ENCODE data around the gene RABGAP1L.

GRCh38 chr1:174358344-174358743, 199.0 kb downstream of the RABGAP1L start:
- no peak for TF ChIP-seq CTCF (IDR thresholded peaks at IDR 0.05)
- TF ChIP-seq POLR2AphosphoS5 (IDR thresholded peaks at IDR 0.05) = no peak
- TF ChIP-seq EP300 (IDR thresholded peaks at IDR 0.05) = no peak
- no peak for TF ChIP-seq POLR2A (IDR thresholded peaks at IDR 0.05; ENCODE audit: low read depth)
